MCF 10A (cell line): ENCODE measurements around the gene SLC6A8. TPM values are rescaled to one million over a fixed set of nuclear protein-coding genes. Genes with fewer than 3 reads are reported as not detected.

Source experiments
- BruUV-seq: library from RNA; stranded (reverse); fragments of 400-500 nt; replicated peaks from 2 replicates; lab custom pipeline; 2021; lab: Mats Ljungman, UMichigan
- CTCF ChIA-PET: fragments of 300-600 bp; sonication (Branson Sonifier 250); formaldehyde crosslinking; extraction: SDS; loops from one replicate; lab custom pipeline; 2021; ENCODE audit warnings: antibody characterized with exemption, inconsistent platforms; lab: Yijun Ruan, JAX
- POLR2A ChIA-PET: fragments of 300-600, 350-650 bp; sonication (Branson Sonifier 250); formaldehyde crosslinking; extraction: SDS; loops from one replicate; lab custom pipeline; 2020; ENCODE audit warnings: antibody characterized with exemption, inconsistent platforms; lab: Yijun Ruan, JAX
- DNase-seq: peaks from one replicate; pipeline ENCODE4 v3.0.0-alpha.2; 2018; ENCODE audit not compliant: unreplicated experiment
- H3K27ac Mint-ChIP-seq: one replicate; pipeline ENCODE4 v1.8.0; 2022; ENCODE audit warnings: mild to moderate bottlenecking, low read depth, mixed read lengths; ENCODE audit not compliant: unreplicated experiment
- H3K27me3 Mint-ChIP-seq: one replicate; pipeline ENCODE4 v1.8.0; 2022; ENCODE audit warnings: mixed read lengths; ENCODE audit not compliant: insufficient read depth, unreplicated experiment
- H3K36me3 Mint-ChIP-seq: one replicate; pipeline ENCODE4 v1.8.0; 2022; ENCODE audit warnings: mild to moderate bottlenecking, moderate library complexity, mixed read lengths; ENCODE audit not compliant: insufficient read depth, unreplicated experiment
- H3K4me1 Mint-ChIP-seq: one replicate; pipeline ENCODE4 v1.8.0; 2022; ENCODE audit warnings: mixed read lengths; ENCODE audit not compliant: insufficient read depth, unreplicated experiment
- H3K4me3 Mint-ChIP-seq: one replicate; pipeline ENCODE4 v1.8.0; 2022; ENCODE audit warnings: mild to moderate bottlenecking, moderate library complexity, mixed read lengths; ENCODE audit not compliant: unreplicated experiment
- H3K9me3 Mint-ChIP-seq: one replicate; pipeline ENCODE4 v1.8.0; 2022; ENCODE audit warnings: mixed read lengths; ENCODE audit not compliant: unreplicated experiment
- intact Hi-C: fragments of 100-400 bp; cut with micrococcal nuclease; formaldehyde crosslinking; loops from 2 replicates; pipeline ENCODE4 v1.14.1; 2022
- total RNA-seq: library from RNA; stranded (reverse); gene quantifications from 2 replicates; pipeline ENCODE4 v1.2.3, GENCODE V29; 2022
- TF ChIP-seq, protein P1 (sequence below): fragments of 200-600 bp; IDR thresholded peaks from one replicate; pipeline ENCODE4 v1.8.0; 2022; ENCODE audit warnings: antibody characterized with exemption, mild to moderate bottlenecking; ENCODE audit not compliant: unreplicated experiment

Gene SLC6A8
- total RNA-seq, 1 experiment from 2014 or later, result 66.6 TPM

- CTCF ChIA-PET, result interaction anchor here (0.6 to 3.2 kb wide), 10 partner anchors 9 to 63 kb away, joined by 3 to 17 read pairs (median 4); no protein-coding TSS in a partner anchor
- Mint-ChIP-seq H3K9me3 (no peaks in the 10 kb centered on the region), H3K36me3 (no peaks in the 10 kb centered on the region), H3K4me1 (peaks cover 6% of the 10 kb centered on the region), H3K27ac (no peak overlapping the region), H3K4me3 (no peak overlapping the region), H3K27me3 (peaks cover 11% of the 10 kb centered on the region)
- no TSS peak for BruUV-seq
- intact Hi-C loops, result no loop called here
- no peak for DNase-seq
- TF ChIP-seq, protein P1, sequence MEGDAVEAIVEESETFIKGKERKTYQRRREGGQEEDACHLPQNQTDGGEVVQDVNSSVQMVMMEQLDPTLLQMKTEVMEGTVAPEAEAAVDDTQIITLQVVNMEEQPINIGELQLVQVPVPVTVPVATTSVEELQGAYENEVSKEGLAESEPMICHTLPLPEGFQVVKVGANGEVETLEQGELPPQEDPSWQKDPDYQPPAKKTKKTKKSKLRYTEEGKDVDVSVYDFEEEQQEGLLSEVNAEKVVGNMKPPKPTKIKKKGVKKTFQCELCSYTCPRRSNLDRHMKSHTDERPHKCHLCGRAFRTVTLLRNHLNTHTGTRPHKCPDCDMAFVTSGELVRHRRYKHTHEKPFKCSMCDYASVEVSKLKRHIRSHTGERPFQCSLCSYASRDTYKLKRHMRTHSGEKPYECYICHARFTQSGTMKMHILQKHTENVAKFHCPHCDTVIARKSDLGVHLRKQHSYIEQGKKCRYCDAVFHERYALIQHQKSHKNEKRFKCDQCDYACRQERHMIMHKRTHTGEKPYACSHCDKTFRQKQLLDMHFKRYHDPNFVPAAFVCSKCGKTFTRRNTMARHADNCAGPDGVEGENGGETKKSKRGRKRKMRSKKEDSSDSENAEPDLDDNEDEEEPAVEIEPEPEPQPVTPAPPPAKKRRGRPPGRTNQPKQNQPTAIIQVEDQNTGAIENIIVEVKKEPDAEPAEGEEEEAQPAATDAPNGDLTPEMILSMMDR, result no peak
- POLR2A ChIA-PET, result interaction anchor here (0.7 kb wide), 1 partner anchor 35 kb away, joined by 3 read pairs; no protein-coding TSS in a partner anchor
Measured at GRCh38 chrX:153644356-153645125, 43.2 kb upstream of the SLC6A8 start.

DNA sequence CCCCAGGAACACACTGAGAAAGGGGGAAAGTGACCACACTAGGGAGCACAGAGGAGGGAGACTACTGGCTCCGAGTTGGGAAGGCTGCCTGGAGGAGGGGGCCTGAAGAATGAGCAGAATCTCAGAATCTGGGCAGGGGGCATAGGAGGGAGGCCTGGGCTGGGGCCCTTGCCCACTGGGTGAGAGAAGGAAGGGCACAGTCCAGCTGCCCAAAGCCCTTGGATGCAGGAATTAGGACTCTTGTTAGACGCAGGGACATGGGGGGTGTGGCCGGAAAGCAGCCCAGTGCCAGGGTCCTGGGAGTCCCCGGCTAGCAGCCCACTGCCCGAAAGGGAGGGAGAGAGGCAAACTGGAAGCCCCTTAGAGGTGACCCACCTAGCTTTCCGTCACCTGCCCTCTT, 42.6 kb upstream of the SLC6A8 start:
- no peak for DNase-seq
- Mint-ChIP-seq H3K27me3 (peaks cover 11% of the 10 kb centered on the region), H3K27ac (no peak overlapping the region), H3K4me3 (no peak overlapping the region), H3K9me3 (no peaks in the 10 kb centered on the region), H3K4me1 (peaks cover 6% of the 10 kb centered on the region), H3K36me3 (no peaks in the 10 kb centered on the region)
- BruUV-seq, result no TSS peak
- TF ChIP-seq, protein P1, result no peak
- POLR2A ChIA-PET, result interaction anchor here (0.7 to 1.0 kb wide), 2 partner anchors 35 to 40 kb away, joined by 3 read pairs; no protein-coding TSS in a partner anchor
- CTCF ChIA-PET, result interaction anchor here (0.6 to 3.2 kb wide), 9 partner anchors 8 to 64 kb away, joined by 3 to 17 read pairs (median 4); no protein-coding TSS in a partner anchor
- intact Hi-C loops, result no loop called here

GRCh38 chrX:153645921-153646488, 41.7 kb upstream of the SLC6A8 start:
- POLR2A ChIA-PET, result interaction anchor here (1.0 kb wide), 1 partner anchor 39 kb away, joined by 3 read pairs; no protein-coding TSS in a partner anchor
- intact Hi-C loops, result no loop called here
- no peaks in the 10 kb centered on the region for H3K36me3 Mint-ChIP-seq
- TF ChIP-seq, protein P1, result no peak
- no peak overlapping the region for H3K27ac Mint-ChIP-seq
- DNase-seq, result peak; percentile 27
- BruUV-seq, result no TSS peak
- H3K4me3 Mint-ChIP-seq, result no peak overlapping the region
- H3K9me3 Mint-ChIP-seq, result no peaks in the 10 kb centered on the region
- H3K27me3 Mint-ChIP-seq, result peaks cover 11% of the 10 kb centered on the region
- H3K4me1 Mint-ChIP-seq, result peaks cover 6% of the 10 kb centered on the region
- CTCF ChIA-PET, result interaction anchor here (1.1 to 3.2 kb wide), 3 partner anchors 15 to 63 kb away, joined by 3 to 17 read pairs (median 8); no protein-coding TSS in a partner anchor
